ENCODE results near the gene FGD3.

The FGD3 gene

GRCh38 chr9:93032545-93032944, 85.2 kb downstream of the FGD3 start:
- DNase-seq, result no peak

- DNase-seq, result no peak
These were observed 86.2 kb downstream of the FGD3 start for GRCh38 chr9:93033531-93033930.

DNA sequence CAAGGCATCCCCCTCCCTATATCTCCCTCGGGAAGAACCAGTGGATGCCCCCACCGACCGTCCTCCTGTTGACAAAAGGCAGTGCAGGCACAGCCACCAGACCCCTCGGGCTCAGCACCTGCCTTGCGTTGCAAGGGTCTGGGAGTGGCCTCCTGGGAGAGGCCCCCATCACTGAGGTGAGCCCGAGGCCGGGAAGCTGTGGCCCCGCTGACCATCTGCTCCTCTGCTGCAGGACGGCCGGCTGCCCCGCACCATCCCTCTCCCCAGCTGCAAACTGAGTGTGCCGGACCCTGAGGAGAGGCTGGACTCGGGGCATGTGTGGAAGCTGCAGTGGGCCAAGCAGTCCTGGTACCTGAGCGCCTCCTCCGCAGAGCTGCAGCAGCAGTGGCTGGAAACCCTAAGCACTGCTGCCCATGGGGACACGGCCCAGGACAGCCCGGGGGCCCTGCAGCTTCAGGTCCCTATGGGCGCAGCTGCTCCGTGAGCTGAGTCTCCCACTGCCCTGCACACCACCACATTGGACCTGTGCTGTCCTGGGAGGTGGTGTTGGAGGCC, 87.9 kb downstream of the FGD3 start:
- no peak for DNase-seq

DNA sequence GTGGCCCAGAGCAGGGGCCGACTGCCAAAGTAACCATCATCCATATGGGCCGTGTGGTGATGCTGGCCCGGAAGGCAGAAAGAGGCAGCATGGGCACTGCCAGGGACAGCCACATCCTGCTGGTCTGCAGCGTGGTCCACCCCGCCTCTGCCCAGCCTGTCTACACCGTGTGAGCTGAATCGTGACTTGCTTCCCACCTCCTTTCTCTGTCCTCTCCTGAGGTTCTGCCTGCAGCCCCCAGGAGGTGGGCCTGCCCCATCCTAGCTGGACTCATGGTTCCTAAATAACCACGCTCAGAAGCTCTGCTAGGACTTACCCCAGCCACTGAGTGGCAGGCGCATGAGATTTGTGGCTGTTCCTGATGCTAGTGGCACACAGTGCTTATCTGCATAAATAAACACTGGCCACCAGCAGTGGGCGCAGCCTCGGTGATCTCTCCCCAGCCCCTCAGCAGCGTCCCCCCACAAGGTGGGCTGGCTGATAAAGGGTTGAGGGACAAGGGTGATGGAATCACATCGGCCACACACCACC, 88.6 kb downstream of the FGD3 start:
- no peak for DNase-seq

DNA sequence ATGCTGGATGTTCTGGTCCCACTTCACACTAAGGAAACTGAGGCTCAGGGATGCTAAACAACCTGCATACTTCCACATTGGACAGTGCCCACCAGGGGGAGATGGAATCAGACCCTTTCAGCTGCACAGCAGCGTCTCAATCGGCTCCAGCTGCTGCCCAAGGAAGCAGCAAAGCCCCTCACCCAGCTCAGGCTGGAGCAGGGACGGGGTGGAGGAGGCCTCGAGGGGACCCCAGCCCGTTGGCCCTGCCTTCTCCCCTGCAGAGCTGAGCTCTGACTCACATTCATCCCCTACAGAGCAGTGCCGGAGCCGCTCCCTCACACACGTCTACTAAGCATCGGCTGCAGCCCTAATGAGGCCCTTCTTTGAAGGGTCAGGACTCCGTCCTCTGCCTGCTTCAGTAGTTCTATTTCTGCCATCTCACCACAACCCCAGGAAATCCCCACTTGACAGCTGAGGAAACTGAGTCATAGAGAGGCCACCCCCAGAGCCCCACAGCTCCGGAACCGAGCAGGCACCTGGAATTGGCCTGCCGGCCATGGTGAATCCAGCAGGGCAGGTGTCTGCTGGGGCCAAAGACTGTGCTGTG, 89.7 kb downstream of the FGD3 start:
- DNase-seq, result no peak

DNA sequence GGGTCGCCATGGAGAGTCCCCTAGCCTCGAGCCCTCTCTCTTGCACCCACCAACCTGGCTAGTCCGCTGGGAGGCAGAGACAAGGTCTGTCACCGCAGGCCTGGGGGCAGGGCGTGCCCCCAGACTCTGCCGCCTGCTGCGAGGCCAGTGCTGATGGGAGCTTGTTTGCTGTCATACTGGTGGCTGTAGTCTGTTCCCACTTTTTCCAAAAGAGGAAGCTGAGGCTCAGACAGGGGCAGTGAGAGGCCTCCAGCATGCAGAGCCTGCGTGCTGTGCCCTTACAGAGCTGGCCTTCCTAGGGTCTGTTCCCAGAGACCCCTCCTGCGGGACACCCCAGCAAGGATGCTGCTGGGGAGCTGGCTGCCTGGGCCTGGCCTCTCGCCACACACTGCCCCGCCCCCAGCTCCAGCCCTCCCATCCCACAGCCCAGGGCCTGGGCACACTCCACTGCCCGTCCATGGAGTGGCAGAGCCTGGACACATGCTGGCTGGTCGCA, 90.2 kb downstream of the FGD3 start:
- DNase-seq, result no peak

GRCh38 chr9:93038918-93039317, 91.6 kb downstream of the FGD3 start:
- no peak for DNase-seq

DNA sequence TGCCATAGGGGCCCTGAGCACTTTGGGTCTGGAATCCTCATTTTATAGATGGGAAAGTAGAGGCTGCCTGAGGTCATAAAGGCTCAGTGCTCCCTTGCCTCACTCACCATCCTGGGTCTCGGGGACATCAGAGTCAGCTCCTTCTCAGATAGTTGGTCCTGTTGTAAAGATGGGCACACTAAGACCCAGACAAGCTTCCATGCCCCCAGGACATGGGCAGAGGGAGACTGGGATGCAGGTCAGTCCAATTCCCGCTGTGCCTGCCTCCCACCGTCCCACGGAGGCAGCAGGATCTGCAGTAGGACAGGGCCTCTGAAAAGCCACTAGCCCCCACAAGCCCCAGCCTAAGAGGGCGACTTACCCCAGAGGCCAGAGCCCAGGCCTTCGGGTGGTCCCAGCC, 92.1 kb downstream of the FGD3 start:
- DNase-seq, result no peak

GRCh38 chr9:93039976-93040375, 92.7 kb downstream of the FGD3 start:
- DNase-seq, result no peak

GRCh38 chr9:93040409-93040808, 93.1 kb downstream of the FGD3 start:
- DNase-seq, result no peak

GRCh38 chr9:93041108-93041802, 93.9 kb downstream of the FGD3 start:
- DNase-seq, result no peak

GRCh38 chr9:93043122-93043521, 95.8 kb downstream of the FGD3 start:
- DNase-seq, result no peak

DNA sequence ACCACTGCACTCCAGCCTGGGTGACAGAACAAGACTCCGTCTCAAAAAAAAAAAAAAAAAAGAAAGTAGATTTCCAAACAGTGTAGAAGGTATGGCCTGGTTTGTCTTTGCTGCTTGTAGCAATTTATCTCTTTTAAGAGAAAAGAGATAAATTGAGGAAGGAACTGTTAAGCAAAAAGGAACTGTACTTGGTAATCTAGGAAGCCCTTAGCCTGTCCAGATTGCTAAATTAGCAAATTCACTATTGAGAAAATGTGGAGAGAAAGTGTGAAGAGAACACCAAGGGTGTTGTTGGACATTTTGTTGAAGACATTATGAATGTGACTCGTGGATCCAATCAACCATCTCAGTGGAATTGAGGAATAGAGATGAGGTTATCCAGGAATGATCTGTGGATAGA, 98.2 kb downstream of the FGD3 start:
- DNase-seq, result no peak

DNA sequence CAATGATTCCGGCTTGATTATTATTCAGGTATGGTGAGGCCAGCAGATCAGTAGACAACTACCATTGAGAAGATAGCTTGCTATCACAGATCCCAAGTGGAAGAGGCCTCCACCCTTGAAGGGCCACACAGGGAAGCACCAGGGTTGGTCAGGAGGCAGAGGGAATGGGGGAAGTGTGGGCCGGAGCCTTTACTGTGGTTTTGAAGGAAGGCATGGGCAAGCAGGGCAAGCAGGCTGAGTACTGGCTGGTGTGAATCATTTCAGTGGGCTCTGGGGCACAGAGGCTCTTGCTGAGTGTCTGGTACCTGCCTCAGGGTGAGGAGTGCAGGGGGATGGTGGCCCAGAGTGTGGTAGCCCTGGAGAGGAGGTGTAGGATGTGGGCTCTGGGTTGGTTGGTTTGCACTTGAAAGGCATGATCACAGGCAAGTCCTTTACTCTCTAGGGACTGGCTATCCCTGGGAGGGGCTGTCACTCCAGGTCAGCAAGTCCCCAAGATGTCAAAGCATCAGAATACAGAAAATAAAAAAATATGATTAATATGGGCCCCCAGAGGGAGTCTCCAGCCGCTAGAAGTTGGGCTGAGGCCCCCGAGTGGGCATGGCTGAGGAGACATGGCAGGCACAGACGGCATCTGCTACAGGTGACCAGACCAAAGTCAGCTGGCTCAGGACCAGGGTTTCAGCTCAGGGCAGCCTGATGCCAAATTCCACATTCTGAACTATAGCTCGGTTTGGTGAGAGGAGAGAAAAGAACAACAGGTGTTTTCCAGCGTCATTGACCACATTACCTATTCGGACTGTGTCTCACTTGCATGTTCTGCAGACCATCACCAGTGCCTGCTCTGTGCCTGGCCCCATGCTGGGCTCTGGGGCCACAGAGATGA, 101.5 kb downstream of the FGD3 start:
- no peak for DNase-seq

GRCh38 chr9:93049491-93049890, 102.2 kb downstream of the FGD3 start:
- no peak for DNase-seq

DNA sequence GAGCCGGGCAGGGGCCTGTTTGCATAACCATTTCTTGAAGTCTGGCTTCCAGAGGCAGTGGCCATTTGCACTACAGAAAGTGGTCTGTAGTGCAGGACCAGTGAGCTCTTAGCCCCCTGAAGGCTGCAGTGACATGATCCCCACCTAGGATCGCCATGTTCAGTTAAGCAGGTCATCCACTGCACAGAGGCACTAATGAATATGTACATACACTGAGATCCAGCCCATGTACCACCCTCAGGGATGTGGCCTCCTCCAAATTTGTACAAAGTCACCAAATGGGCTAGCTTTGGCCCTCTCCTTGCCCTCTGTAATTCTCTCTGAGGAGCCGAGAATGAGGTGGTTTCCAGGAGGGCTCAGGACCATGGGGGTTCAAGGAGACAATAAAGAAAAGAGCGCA, 102.9 kb downstream of the FGD3 start:
- no peak for DNase-seq

GRCh38 chr9:93051680-93052089, 104.4 kb downstream of the FGD3 start:
- DNase-seq, result no peak

DNA sequence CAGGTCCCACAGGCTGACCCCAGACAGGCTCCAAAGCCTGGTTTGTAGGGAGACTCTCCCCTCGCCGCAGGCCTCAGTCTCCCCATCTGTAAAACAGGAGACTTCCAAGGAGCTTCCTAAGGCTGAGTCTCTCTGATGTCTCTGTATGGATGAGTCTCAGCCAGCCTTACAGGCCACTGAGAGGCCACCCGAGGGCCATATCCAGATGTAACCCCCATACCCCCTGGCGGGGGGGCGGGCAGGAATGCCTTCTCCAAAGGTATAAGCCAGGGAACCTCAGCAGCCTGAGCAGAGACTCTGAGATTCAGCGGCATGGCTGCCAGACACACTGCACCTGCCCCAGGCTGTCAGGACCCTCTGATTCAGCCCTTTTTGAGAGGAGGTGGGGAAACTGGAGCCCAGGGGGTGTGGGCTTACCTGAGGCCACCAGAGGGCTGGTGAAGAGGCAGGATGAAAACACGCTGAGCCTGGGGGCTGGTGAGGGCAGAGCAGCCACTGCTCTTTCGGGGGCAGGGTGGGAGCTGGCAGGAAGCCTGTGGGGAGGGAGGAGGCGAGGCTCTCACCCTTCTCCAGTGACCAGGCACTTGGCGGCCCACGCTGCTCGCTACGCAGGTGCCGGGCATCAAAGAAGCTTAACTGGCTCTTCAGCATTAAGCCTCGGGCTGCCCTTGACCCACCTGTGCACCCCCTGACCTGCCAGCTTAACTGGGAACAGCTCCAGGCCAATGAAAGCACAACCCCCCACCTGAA, 105.6 kb downstream of the FGD3 start:
- DNase-seq, result no peak

GRCh38 chr9:93053781-93054331, 106.5 kb downstream of the FGD3 start:
- no peak for DNase-seq

GRCh38 chr9:93054758-93055704, 107.7 kb downstream of the FGD3 start:
- DNase-seq, result no peak

Measured in T-helper 1 cell (primary cell).